PC-3 (cell line): ENCODE results near the gene AFAP1L2.

Source experiments
- CTCF ChIP-seq: fragments of 300-600 bp; sonication (generic); conservative IDR thresholded peaks from 2 replicates; pipeline ENCODE4 v1.5.1; 2017; ENCODE audit warnings: antibody characterized with exemption, low read depth, mild to moderate bottlenecking, low read length
- EZH2 ChIP-seq: fragments of 300-600 bp; sonication (generic); IDR thresholded peaks from one replicate; pipeline ENCODE4 v1.6.1; 2017; ENCODE audit warnings: antibody characterized with exemption, mild to moderate bottlenecking, low read length; ENCODE audit not compliant: unreplicated experiment
- EZH2phosphoT487 ChIP-seq: fragments of 300-600 bp; sonication (generic); IDR thresholded peaks from 2 replicates; pipeline ENCODE4 v1.6.1; 2018; ENCODE audit warnings: mild to moderate bottlenecking, antibody characterized with exemption, low read length, borderline replicate concordance

DNA sequence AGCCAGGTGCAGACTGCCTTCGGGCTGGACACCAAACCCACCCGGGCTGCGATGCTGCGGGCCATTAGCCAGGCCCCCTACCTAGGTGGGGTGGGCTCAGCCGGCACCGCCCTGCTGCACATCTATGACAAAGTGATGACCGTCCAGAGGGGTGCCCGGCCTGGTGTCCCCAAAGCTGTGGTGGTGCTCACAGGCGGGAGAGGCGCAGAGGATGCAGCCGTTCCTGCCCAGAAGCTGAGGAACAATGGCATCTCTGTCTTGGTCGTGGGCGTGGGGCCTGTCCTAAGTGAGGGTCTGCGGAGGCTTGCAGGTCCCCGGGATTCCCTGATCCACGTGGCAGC, 115.2 kb downstream of the AFAP1L2 start:
- TF ChIP-seq CTCF (no peak), EZH2phosphoT487 (no peak), EZH2 (no peak)
